HG02610 (cell line): ENCODE measurements around the gene KCND3.

Experiments used
- ATAC-seq: cut with Tn5 transposase; IDR thresholded peaks from one replicate; pipeline ENCODE4 v1.9.1; 2021; ENCODE audit warnings: mild to moderate bottlenecking, moderate library complexity; ENCODE audit not compliant: unreplicated experiment

The KCND3 gene

GRCh38 chr1:111733183-111733991, 256.1 kb downstream of the KCND3 start:
- ATAC-seq, result no peak

GRCh38 chr1:111732718-111733117, 256.8 kb downstream of the KCND3 start:
- no peak for ATAC-seq

- ATAC-seq, result no peak
These were observed 257.5 kb downstream of the KCND3 start for GRCh38 chr1:111731956-111732355.

GRCh38 chr1:111730706-111731105, 258.8 kb downstream of the KCND3 start:
- no peak for ATAC-seq

- ATAC-seq, result no peak
These were observed 259.4 kb downstream of the KCND3 start for GRCh38 chr1:111729946-111730681.

GRCh38 chr1:111729271-111729921, 260.1 kb downstream of the KCND3 start:
- no peak for ATAC-seq

GRCh38 chr1:111727056-111727455, 262.4 kb downstream of the KCND3 start:
- no peak for ATAC-seq

- ATAC-seq, result no peak
These were observed 264.3 kb downstream of the KCND3 start for GRCh38 chr1:111725192-111725591.

GRCh38 chr1:111723871-111724270, 265.6 kb downstream of the KCND3 start:
- ATAC-seq, result no peak

- ATAC-seq, result no peak
These were observed 266.2 kb downstream of the KCND3 start for GRCh38 chr1:111723091-111723806.

- no peak for ATAC-seq
These were observed 268.3 kb downstream of the KCND3 start for GRCh38 chr1:111720977-111721786.
